Stimulated activated naive CD8-positive, alpha-beta T cell treated with anti-CD3 and anti-CD28 coated beads, Interleukin-15, amount 100 ng/mL, for 72 hours (primary cell): Measurements from ENCODE around the gene CYP2C9.

Experiments used
- ATAC-seq: fragments of 150-1000 bp; cut with Tn5 transposase; 2 replicates; pipeline ENCODE4 v1.10.0; 2021; ENCODE audit warnings: mild to moderate bottlenecking, moderate library complexity
- DNase-seq, 2 donors: peaks; one replicate each; pipeline ENCODE4 v3.0.0; 2021 to 2022
- H3K27ac Mint-ChIP-seq, 2 donors: one replicate each; pipeline ENCODE4 v1.8.0; 2022; ENCODE audit warnings: mild to moderate bottlenecking in 2 of 2, mixed read lengths in 2 of 2, moderate library complexity in 2 of 2
- H3K27me3 Mint-ChIP-seq: one replicate; pipeline ENCODE4 v1.8.0; 2022; ENCODE audit warnings: mixed read lengths
- H3K4me1 Mint-ChIP-seq: one replicate; pipeline ENCODE4 v1.8.0; 2022; ENCODE audit warnings: mild to moderate bottlenecking, mixed read lengths
- H3K4me3 Mint-ChIP-seq, 2 donors: one replicate each; pipeline ENCODE4 v1.8.0; 2022; ENCODE audit warnings: mild to moderate bottlenecking in 2 of 2, mixed read lengths in 2 of 2, moderate library complexity in 1 of 2
- H3K9me3 Mint-ChIP-seq, 2 donors: one replicate each; pipeline ENCODE4 v1.8.0; 2022; ENCODE audit warnings: mixed read lengths in 2 of 2

Gene CYP2C9

DNA sequence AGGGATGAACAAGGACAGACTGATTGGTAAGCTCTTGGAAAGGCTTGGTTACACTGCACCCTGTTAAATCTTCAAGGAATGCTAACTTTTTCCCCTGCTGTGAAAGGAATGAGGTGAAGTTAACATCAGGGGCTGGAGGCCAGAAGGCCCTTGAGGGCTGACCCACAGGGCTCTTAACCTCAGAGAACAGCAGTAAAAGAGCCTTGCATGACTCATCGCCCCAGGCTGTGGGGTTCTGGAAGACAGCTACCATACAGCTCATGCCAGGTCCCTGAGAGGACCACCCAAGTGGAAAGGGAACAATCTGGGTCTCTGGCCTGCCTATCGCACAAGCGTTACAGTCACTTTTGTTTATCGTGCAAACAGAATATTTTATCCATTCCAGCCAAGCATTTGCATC lies 54.4 kb downstream of the CYP2C9 start:
- ATAC-seq, result no peak
- Mint-ChIP-seq H3K27me3 (no peaks in the 10 kb centered on the region), H3K4me1 (no peaks in the 10 kb centered on the region), H3K27ac (no peak overlapping the region), H3K4me3 (no peak overlapping the region), H3K9me3 (peaks cover 21 to 22% of the 10 kb centered on the region in 2 donors)
- DNase-seq, result no peak

- Mint-ChIP-seq H3K4me1 (no peaks in the 10 kb centered on the region), H3K27ac (no peak overlapping the region), H3K4me3 (no peak overlapping the region), H3K27me3 (no peaks in the 10 kb centered on the region), H3K9me3 (peaks cover 5 to 8% of the 10 kb centered on the region in 2 donors)
- ATAC-seq (no peak), DNase-seq (no peak)
These were observed 59.3 kb downstream of the CYP2C9 start for GRCh38 chr10:94997741-94998174.

- Mint-ChIP-seq H3K9me3 (peaks cover 14 to 16% of the 10 kb centered on the region in 2 donors), H3K4me3 (no peak overlapping the region), H3K4me1 (no peaks in the 10 kb centered on the region)
These were observed 88.0 kb downstream of the CYP2C9 start for GRCh38 chr10:95026461-95026860.

DNA sequence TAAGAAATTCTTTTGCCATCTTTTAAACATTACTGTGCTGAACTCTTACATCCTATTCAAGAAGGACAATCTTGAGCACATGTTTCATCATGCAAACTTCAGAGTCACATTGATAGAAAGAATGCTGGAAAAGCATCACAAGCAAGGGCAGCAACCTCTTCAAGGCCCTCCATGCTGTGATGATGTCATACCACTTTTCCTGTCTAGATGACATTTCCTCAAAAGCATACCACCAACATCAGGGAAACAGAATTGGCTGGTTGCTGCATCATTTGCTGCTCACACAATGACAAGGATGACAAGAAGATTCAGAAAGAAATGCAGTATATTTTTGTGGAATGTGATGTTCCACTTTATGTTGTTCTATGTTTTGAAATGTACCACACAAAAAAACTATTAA lies 93.2 kb downstream of the CYP2C9 start:
- no peak for ATAC-seq
- H3K9me3 Mint-ChIP-seq, result peaks cover 0 to 5% of the 10 kb centered on the region in 2 donors
- H3K4me1 Mint-ChIP-seq, result no peaks in the 10 kb centered on the region
- peaks cover 8% of the 10 kb centered on the region for H3K27me3 Mint-ChIP-seq
- H3K27ac Mint-ChIP-seq, result no peak overlapping the region
- DNase-seq, result no peak
- no peak overlapping the region for H3K4me3 Mint-ChIP-seq

More at GRCh38 chr10:95026461-95026860, 88.0 kb downstream of the CYP2C9 start:
- Mint-ChIP-seq H3K27ac (no peak overlapping the region), H3K27me3 (peaks cover 4% of the 10 kb centered on the region)
- DNase-seq (no peak), ATAC-seq (no peak)

DNA sequence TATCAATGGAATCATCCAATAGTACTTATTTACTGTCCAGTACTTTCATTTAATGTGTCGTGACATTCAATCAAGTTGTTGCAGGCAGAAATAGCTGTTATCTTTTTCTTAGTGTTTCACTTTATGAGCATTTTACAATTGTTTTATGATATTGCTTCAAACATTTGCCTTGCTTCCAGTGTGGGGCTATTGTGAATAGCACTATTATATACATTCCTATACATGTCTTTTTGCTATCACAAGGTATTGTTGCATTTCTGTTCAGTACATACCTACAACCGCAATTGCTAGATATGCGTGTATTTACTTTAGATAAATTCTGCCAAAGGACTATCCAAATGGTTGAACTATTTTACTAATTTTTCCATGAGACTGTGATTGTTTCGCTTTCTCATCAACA lies 95.9 kb downstream of the CYP2C9 start:
- DNase-seq, result no peak
- peaks cover 8% of the 10 kb centered on the region for H3K27me3 Mint-ChIP-seq
- no peaks in the 10 kb centered on the region for H3K4me1 Mint-ChIP-seq
- no peak for ATAC-seq
- H3K9me3 Mint-ChIP-seq, result no peaks in the 10 kb centered on the region
- no peak overlapping the region for H3K27ac Mint-ChIP-seq
- no peak overlapping the region for H3K4me3 Mint-ChIP-seq

- H3K4me1 Mint-ChIP-seq, result no peaks in the 10 kb centered on the region
- ATAC-seq (no peak), DNase-seq (no peak)
- no peak overlapping the region for H3K4me3 Mint-ChIP-seq
- no peaks in the 10 kb centered on the region for H3K9me3 Mint-ChIP-seq
- H3K27ac Mint-ChIP-seq, result no peak overlapping the region
- H3K27me3 Mint-ChIP-seq, result peaks cover 8% of the 10 kb centered on the region
These were observed 97.2 kb downstream of the CYP2C9 start for GRCh38 chr10:95035332-95036295.

GRCh38 chr10:95039281-95039680 lies 100.8 kb downstream of the CYP2C9 start:
- H3K27ac Mint-ChIP-seq, result no peak overlapping the region
- ATAC-seq (no peak), DNase-seq (no peak)
- no peak overlapping the region for H3K4me3 Mint-ChIP-seq
- H3K9me3 Mint-ChIP-seq, result no peaks in the 10 kb centered on the region
- H3K27me3 Mint-ChIP-seq, result no peaks in the 10 kb centered on the region
- H3K4me1 Mint-ChIP-seq, result no peaks in the 10 kb centered on the region
